ENCODE measurements around the gene NUDT8.

GRCh38 chr11:67585911-67586310 is 43.8 kb downstream of the NUDT8 start:
- TF ChIP-seq POLR2A (IDR thresholded peaks at IDR 0.05; ENCODE audit: low read length): no peak
- no peak for TF ChIP-seq GATA1 (IDR thresholded peaks at IDR 0.05; ENCODE audit: low read depth, low read length)

Data from erythroblast (primary cell).